ENCODE data around the gene EME2.
A peak's percentile ranks its signal among the peaks of the same experiment; 100 is the strongest.

EME2 gene

GRCh38 chr16:1769402-1770300, 3.0 kb upstream of the EME2 start:
- in situ Hi-C loops (cut with MboI; ENCODE audit: low pct_unique_long_range_greater_than_20kb, low sequenced_read_pairs, unreplicated experiment), result no loop called here
- no peak for DNase-seq (ENCODE audit: low spot score)
- TF ChIP-seq CTCF (IDR thresholded peaks at IDR 0.05; ENCODE audit: extremely low read depth, insufficient read depth, missing control alignments), result no peak

GRCh38 chr16:1770328-1771187, 2.1 kb upstream of the EME2 start:
- in situ Hi-C loops (cut with MboI; ENCODE audit: low pct_unique_long_range_greater_than_20kb, low sequenced_read_pairs, unreplicated experiment), result no loop called here
- peak; percentile 86 for DNase-seq (ENCODE audit: low spot score)
- TF ChIP-seq CTCF (IDR thresholded peaks at IDR 0.05; ENCODE audit: extremely low read depth, insufficient read depth, missing control alignments), result no peak

- in situ Hi-C loops (cut with MboI; ENCODE audit: low pct_unique_long_range_greater_than_20kb, low sequenced_read_pairs, unreplicated experiment), result no loop called here
- peak; percentile 95 for DNase-seq (ENCODE audit: low spot score)
- TF ChIP-seq CTCF (IDR thresholded peaks at IDR 0.05; ENCODE audit: extremely low read depth, insufficient read depth, missing control alignments), result no peak
Observed at GRCh38 chr16:1771188-1771863, 1.3 kb upstream of the EME2 start, which contains the start of gene NME3. Gene NME3, minus strand, starts transcription at chr16:1771543. Its CDS starts 9 bp downstream, at chr16:1771534.

- no peak for TF ChIP-seq CTCF (IDR thresholded peaks at IDR 0.05; ENCODE audit: extremely low read depth, insufficient read depth, missing control alignments)
- in situ Hi-C loops (cut with MboI; ENCODE audit: low pct_unique_long_range_greater_than_20kb, low sequenced_read_pairs, unreplicated experiment), result no loop called here
- DNase-seq (ENCODE audit: low spot score), result no peak
Observed at GRCh38 chr16:1771864-1772361, 697 bp upstream of the EME2 start.

- DNase-seq (ENCODE audit: low spot score), result peak; percentile 94
- peak; percentile 92 for TF ChIP-seq CTCF (IDR thresholded peaks at IDR 0.05; ENCODE audit: extremely low read depth, insufficient read depth, missing control alignments)
- in situ Hi-C loops (cut with MboI; ENCODE audit: low pct_unique_long_range_greater_than_20kb, low sequenced_read_pairs, unreplicated experiment), result no loop called here
Observed at GRCh38 chr16:1772908-1773702, 495 bp downstream of the EME2 start, which contains the start of gene MRPS34. Gene MRPS34, minus strand, starts transcription at chr16:1773134. Its CDS starts 15 bp downstream, at chr16:1773119.

Data from GM13977 (cell line).